Activated effector memory CD4-positive, alpha-beta T cell treated with Interleukin-2 at 50 U/mL for 16 hours (primary cell): ENCODE measurements around the gene ISG15.
"Not testable (repeated sequence)": the region's sequence is repeated elsewhere in the genome, so short reads cannot be mapped to it uniquely, and the experiment has no call there.

Experiments
- DNase-seq: peaks from one replicate; pipeline ENCODE4 v3.0.0-alpha.2; 2020

The ISG15 gene

GRCh38 chr1:995665-996633, 17.3 kb upstream of the ISG15 start:
- no peak for DNase-seq

DNA sequence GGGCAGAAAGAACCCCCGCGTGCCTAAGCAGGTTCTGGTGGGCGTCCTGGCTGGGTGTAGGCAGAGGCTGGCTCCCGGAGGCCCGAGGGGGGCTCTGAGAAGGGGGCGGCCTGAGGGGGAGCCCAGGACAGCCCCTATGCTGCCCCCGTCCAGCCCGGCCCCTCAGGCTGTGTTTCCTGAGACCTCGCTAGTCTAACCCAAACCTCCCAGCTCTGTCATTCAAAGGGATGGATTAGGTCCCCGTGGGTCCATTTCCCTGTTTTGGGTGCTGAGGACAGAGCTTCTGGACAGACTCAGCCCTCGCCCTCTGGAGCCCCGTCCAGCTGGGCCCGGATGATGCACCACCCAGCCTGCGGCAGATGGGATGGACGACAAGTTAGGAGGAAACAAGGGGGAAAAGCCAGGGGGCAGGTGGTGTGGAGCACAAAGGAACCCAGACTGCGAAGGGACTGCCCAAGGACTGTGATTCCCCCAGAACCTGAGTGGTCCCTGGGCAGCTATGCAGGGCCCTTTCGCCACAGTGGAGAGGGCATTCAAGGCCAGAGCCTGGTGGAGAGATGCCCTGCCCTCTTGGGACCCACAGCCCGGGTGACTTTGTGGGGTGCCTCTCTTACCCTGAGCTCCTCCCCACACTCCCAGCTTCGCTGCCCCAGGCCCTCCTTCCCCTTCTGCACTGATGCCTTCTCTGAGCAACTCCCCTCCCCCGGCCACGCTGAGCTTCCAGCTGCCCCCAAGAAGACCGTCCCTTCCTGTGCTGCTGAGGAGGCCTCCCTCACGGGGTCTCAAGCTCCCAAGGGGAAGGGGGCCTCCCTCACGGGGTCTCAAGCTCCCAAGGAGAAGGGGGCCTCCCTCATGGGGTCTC, 16.2 kb upstream of the ISG15 start:
- no peak for DNase-seq

DNA sequence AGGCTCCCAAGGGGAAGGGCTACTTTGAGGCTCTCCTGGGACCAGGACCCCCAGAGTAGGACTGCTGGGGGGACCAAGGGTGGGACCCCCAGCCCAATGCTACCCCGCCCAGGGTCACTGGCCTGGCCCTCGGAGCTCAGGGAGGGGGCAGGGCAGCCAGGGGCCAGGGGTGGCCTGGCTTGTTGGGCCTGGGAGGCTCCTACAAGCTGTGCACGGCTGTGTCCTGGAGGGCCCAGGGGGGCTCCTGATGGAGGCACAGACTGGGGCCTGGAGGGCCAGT, 15.6 kb upstream of the ISG15 start:
- DNase-seq: no peak

DNA sequence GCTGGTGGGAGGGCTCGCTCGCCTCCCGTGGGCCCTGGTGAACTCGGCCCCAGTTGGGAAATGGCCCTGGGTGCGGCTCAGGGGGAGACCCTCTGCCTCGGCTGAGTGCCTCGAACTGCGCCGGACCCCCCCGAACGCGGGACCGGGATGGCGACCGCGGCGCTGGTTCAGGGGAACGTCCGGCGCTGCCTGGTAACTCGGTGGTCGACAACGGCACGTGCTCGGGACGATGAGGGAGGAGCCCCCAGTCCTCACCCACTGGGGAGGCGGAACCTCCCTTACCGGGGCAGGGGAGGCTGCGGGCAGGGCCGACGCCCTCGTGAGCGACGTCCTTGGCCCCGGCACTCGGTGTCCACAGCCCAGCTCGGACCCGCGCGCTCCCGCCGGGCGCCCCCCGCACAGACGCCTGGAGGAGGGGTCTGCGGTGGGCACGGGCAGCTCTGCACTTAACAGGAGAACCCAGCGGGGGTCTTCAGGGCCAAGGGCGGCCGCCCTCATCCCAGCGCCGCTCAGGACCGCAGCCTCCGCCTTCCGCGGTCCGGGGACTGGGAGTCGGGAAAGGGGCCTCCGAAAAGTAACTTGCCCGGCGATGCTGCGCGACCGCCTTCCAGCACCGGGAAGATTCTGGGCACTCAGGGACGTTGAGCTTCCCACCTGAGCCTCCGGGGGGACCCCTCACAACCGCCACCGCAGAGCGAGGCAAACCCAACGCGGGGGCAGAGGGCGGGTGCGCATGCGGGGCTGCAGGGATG, 15.1 kb upstream of the ISG15 start:
- no peak for DNase-seq

DNA sequence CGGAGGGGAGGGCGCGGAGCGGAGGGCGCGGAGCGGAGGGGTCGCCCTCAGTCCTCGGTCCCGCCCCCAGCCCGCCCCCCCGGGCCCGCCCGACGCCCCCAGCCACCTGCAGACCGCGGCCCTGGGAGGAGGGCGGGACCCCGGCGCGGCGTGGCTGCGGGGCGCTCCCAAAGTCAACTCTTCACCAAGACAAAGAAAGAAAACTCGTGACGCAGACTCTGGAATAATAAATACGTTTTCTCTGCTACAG, 14.6 kb upstream of the ISG15 start:
- no peak for DNase-seq

- no peak for DNase-seq
Observed at GRCh38 chr1:998995-999724, 14.1 kb upstream of the ISG15 start.

DNA sequence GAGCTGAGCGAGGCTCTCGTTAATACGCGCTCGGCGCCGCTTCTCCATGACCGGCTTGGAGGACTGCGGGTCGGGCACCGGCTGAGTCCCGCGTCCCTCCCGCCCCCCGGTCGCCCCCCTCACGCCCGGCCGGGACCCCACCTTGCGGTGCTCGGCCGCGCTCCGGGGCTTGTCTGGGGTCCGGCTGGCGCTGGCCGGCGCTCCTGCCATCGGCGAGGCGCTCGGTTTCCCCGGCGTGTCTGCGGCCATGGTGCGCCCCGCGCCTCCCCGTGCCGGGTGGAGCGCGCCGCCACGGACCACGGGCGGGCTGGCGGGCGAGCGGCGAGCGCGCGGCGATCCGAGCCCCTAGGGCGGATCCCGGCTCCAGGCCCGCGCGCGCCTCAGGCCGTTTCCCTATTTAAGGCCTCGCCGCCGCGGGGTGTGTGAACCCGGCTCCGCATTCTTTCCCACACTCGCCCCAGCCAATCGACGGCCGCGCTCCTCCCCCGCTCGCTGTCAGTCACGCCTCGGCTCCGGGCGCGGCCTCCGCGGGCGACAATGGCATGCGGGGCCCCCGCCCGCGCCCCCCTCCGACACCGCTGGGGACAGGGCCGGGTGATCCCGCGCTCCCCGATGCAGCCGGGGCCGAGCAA, 13.5 kb upstream of the ISG15 start, which contains the start of gene HES4:
HES4 (minus strand) TSS at position 373 of the 632 bp plus-strand sequence; CDS start at position 249, 124 bp downstream.
- peak; percentile 13 for DNase-seq

GRCh38 chr1:1000357-1001056, 12.8 kb upstream of the ISG15 start:
- DNase-seq: peak; percentile 38

- DNase-seq: no peak
Observed at GRCh38 chr1:1001057-1001783, 12.1 kb upstream of the ISG15 start.

DNA sequence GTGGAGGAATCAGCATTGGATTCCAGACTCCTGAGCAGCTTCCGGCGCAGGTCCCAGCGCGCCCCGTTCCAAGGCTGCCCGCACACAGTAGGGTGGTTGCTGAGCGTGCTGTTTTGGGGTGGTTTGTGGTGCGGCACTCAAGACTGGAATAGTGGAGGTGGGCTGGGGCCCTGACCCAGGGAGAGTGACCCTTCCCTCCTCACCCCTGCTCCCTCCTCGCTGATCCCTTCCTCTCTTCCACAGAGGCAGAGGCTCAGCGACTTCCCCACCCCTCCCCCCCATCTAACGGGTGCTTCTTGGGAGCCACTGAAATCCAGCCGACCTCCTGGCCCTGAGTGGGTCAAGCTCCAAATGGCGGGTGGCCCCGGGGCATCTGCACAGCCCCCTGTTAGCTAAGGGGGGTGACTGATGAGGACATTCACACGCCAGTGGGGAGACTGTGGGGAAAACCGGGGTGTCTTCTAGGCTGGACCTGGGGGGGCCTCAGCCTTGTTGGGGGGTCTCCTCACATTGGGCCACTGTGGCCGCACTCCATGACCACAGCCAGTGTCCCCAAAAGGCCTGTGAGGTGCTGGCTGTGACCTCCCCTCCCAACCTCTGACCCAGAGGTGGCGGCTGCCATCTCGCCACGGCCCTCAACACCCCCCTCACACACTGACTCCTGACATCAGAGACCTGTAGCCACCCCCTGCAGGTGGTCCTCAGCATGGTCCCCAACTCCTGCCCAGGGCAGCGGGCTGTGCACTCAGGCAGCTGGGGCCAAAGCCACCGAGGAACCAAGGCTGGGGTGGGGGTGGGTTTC, 9.5 kb upstream of the ISG15 start:
- no peak for DNase-seq

DNA sequence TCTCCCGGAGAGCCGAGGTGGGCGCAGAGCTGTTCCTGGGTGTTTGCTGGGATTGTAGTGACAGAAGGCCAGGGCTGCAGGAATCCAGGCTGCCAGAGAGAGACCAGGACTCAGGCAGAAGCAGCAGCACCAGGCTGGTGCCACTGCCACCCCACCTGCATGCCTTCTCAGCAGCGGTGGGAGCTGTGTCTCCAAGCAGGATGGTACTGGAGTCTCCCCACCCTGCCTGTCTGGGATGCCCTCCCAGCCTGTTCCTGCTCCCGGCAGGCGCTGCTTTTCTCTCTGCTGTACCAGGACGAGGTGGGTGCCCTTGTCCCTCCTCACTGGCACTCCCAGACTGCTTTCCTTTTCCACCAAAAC, 8.9 kb upstream of the ISG15 start:
- DNase-seq: no peak

DNA sequence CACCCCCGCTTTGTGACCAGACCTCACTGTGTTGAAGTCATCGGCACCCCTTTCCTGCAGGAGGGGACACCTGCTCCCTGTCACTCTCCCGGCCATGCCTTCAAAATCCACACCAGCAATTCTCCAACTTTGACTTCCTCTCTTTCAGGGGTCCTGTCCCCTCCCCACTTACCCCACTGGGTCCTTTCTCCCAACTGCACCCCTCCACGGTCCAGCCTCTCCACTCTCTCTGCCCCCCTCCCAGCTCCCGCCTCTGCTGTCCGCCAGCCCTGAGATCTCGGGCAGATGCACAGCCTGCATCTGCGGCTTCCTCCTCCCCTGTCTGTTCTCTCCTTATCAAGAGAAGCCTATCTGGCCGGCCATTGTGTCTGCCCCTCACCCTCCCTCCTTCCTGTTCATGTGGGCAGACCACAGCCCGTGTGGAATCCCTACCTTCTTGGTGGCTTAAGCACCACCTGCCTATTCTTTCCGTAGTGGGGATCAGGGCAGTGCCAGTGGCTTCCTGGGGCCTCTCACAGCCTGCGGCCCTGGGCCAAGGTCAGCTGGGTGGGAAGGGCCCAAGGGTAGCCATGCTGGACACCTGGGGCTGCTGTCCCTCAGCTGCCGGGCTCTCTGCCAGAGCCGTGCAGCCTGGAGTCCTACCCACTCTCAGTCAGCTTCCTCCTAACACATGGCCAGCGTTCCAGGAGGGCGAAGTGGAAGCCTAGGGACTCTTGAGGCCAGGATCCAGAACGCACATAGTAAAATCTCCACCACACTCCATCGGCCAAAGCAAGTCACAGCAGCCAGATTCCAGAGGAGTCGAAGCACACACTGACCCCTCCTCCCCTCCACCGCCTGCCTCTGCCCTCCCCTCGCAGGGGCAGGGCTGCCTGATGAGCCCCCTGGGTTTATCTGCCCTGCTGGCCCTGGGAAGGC, 8.3 kb upstream of the ISG15 start:
- DNase-seq: no peak

DNA sequence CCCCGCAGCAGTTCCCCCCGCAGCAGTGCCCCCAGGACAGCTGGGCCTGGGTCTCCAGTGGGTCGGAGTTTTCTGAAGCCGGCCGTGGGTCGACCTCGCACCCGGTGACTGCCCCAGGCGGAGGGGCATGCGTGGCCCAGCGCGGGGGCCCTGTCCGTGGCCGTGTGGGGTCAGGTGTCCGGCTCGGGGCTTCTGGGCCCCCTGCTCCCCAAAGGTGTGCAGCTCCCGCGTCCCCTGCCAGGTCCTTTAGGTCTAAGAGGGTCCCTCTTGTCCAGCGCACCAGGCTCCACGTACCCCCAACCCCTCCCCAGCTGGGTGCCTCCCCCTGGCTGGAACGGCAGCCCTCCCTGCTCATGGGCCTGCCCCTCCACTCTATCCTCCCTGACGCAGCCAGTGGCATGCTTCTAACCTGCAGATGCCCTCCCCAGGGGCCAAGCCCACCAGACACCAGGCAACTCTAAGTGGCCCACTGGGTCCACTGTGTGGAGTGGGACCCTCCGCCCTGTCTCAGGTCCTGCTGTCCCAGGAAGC, 7.5 kb upstream of the ISG15 start:
- DNase-seq: no peak

- no peak for DNase-seq
Observed at GRCh38 chr1:1006305-1007159, 6.8 kb upstream of the ISG15 start.

- DNase-seq: not testable (repeated sequence)
Observed at GRCh38 chr1:1010131-1010530, 3.2 kb upstream of the ISG15 start.

- DNase-seq: no peak
Observed at GRCh38 chr1:1011396-1011949, 1.8 kb upstream of the ISG15 start.

DNA sequence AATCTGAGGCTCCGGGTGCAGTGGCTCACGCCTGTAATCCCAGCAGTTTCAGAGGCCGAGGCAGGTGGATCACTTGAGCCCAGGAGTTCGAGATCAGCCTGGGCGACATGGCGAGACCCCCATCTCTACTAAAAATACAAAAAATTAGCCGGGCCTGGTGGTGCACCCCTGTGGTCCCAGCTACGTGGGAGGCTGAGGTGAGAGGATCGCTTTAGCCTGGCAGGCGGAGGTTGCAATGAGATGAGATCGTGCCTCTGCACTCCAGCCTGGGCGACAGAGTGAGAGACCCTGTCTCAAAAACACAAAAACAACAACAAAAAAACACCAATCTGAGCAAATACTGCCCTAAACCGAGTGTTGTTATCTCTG, 577 bp upstream of the ISG15 start:
- not testable (repeated sequence) for DNase-seq
